GM18909 (cell line): ENCODE results near the gene RNF125.
"Not testable (repeated sequence)": the region's sequence is repeated elsewhere in the genome, so short reads cannot be mapped to it uniquely, and the experiment has no call there.

Experiments
- ATAC-seq: cut with Tn5 transposase; IDR thresholded peaks from one replicate; pipeline ENCODE4 v1.9.1; 2021; ENCODE audit warnings: mild to moderate bottlenecking; ENCODE audit not compliant: unreplicated experiment, poor library complexity

RNF125 gene

GRCh38 chr18:32083781-32084180 is 65.2 kb downstream of the RNF125 start:
- no peak for ATAC-seq

GRCh38 chr18:32086881-32087280 is 68.3 kb downstream of the RNF125 start:
- no peak for ATAC-seq

DNA sequence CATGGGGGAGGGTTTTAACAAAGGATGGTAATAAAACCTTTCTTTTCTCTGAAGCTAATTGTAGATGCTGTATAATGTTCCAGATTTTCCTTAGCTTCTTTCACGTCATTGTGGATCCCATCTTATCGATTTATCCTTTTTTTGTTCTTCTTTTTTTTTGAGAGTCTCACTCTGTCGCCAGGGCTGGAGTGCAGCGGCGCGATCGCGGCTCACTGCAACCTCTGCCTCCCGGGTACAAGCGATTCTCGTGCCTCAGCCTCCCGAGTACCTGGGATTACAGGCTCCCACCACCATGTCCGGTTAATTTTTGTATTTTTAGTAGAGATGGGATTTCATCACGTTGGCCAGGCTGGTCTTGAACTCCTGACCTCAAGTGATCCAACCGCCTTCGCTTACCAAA is 72.2 kb downstream of the RNF125 start:
- ATAC-seq = not testable (repeated sequence)

DNA sequence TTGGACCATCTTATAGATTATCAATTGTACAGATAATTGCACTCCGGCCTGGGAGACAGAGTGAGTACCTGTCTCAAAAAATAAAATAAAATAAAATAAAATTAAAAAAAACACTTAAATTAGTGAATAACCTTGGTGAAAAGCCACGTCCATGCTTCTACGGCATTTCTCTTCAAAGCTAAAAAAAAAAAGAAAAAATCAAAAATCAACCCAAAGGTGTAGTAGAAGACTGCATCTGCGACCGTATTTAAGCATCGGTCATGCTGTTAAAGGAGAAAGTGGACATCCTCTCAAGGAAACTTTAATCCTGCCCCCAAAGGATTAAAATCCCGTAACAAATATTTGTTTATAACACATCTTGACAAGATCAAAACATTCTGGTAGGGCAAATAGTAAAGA is 72.7 kb downstream of the RNF125 start:
- no peak for ATAC-seq

DNA sequence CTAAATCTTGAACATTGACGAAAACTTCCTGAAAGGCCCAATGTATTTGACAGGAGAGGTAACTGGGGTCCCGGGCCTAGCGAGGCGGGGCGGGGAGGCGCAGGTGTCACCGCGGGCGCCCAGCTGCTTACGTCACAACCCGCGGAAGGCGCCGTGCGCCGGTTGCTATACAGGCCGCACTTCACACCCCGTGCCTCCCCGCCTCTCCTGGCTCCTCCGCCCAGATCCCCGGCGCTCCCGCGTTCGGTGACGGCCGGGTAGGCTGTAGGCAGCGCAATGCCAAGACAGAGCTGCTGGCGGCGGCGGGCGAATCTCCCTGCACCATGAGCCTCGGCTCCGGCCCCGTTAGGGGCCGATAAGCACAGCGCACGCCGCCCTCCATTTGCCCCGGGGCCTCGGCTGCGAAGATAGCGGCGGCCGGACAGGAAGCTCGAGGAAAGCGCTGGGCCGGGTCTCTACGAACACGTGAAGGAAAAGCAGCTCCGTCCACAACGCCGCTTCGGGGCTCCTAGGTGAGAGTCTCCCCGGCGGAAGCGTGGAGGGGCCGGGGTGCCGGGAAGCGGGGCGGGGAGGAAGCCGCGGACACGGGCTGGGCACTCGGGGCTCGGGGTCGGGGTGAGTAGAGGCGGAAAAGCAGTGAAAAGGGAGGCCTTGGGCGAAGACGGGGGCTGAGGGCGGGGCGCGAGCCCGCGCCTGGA is 73.2 kb downstream of the RNF125 start, which contains the start of gene RNF138:
Gene RNF138 (plus strand): TSS at position 151 of the 698 bp plus-strand sequence. CDS start 903 bp downstream, outside the sequence.
- peak; percentile 66 for ATAC-seq

DNA sequence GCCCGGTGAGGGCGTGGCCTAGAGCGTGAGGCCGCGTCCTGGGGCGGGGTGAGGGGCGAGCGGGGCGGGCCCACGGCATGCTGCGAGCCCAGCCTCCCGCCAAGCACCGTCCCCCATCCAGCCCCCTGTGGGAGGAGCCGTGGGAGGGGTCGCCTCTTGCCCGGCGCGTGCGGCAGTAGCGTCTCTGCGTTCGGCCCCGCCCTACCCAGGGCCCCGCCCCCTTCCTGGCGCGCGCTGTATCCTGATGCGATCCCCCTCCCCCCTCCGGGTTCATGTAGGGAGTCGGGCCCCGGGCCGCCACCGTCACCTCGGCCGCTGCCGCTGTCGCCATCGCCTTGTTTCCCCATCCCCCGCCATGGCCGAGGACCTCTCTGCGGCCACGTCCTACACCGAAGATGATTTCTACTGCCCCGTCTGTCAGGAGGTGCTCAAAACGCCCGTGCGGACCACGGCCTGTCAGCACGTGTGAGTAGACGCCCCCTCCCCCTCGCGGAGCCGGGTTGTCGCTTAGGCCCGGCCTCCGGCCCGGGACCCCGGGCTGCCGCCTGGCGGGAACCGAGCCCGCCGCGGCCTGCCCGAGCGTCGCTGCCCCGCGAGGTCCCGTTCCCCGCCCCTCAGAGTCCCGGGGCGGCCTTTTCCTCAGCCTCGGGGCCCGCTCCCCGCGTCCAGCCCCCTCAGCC is 73.9 kb downstream of the RNF125 start:
- peak; percentile 85 for ATAC-seq

DNA sequence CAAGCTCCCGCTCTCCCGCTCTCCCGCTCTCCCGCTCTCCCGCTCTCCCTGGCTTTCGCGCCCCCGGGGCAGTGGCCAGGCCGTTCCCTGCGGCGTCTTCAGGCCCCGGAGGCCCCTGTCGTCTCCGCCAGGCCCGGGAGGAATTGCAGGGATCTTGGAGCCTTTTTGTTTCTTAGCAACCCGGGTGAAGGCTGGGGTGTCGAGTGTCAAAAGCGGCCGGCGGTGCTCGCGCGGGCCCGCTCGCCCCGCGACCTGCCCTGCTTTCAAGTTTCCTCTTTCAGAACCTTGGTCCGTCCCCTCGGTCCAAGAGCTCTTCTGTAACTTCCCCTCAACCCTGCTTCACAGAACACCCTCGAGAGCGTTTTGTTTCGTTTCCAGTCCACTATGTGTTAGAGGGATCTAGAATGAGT is 74.5 kb downstream of the RNF125 start:
- peak; percentile 28 for ATAC-seq

- no peak for ATAC-seq
Observed at GRCh38 chr18:32093523-32093922, 74.9 kb downstream of the RNF125 start.

DNA sequence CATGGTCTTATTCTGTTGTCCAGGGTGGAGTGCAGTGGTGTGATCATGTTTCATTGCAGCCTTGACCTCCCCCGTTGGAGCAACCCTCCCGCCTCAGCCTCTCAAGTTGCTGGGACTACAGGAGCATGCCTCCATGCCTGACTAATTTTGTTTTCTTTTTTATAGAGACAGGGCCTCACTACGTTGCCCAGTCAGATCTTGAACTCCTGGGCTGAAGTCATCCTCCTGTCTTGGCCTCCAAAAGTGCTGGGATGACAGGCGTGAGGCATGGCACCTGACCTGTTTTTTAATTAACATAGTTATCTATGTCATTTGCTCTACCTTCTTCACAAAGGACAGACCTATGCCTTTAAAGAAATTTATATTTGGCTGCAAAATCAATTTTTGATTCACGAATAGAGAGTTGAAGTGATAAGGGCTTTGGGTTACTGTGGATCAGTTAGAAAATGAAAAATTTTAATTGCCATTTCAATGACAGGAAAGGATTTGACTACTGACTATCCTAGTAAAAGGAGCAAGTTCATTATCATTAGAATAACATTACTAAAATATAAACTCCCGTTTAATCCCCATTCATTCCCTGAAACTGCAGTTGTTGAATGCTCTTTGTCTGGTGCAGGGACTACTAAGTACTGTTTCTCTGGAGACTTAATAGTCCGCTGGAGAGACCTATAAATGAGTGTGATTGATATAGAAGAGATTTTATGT is 76.7 kb downstream of the RNF125 start:
- ATAC-seq = no peak

DNA sequence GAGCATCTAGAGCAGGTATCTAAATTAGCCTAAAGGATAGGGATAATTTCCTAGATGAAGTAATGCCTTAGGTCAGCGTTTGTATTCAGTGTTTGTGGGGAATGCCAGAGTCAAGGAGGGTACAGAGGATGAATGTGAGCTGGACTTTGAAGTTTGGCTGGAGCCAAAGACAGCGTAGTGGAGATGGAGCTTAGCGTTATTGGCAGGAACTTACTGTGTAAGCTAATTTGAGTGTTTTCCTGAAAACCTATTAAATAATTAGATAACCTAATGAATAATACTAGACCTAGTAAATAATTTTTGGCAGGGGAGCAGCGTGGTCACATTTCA is 77.2 kb downstream of the RNF125 start:
- ATAC-seq = no peak

DNA sequence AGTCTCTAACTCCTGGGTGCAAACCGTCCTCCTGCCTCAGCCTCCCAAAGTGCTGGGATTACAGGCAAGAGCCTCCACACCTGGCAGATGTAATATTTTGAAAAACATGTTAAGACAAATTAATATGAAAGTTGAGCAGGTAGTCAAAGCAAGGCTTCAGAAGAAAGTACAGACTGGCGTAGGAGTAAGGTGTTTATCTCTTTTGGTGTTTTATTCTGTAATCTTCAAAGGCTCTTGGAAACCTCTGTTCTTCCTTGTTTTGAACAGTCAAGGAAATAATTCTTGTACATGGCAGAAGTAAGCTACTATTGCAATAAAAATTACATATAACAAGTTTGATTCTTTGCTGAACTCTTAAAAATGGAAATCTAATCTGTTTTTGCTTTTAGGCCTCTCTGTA is 78.3 kb downstream of the RNF125 start:
- ATAC-seq = no peak

DNA sequence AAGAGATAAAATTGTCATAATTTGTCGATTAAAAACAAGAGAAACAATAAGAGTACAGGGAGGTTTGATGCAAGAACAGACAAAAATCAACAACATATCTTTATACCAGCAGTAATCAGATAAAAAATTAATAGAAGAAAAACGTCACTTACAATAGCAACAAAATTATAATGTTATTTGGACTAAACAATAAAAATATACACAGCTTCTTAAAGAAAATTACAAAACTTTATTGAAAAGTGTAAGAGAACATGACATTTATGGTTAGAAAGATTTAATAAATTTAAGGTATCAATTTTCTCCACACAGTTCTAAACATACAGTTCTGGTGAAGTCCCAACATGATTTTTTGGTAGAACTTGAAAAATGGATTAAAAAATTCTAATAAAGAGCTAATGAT is 85.9 kb downstream of the RNF125 start:
- no peak for ATAC-seq

DNA sequence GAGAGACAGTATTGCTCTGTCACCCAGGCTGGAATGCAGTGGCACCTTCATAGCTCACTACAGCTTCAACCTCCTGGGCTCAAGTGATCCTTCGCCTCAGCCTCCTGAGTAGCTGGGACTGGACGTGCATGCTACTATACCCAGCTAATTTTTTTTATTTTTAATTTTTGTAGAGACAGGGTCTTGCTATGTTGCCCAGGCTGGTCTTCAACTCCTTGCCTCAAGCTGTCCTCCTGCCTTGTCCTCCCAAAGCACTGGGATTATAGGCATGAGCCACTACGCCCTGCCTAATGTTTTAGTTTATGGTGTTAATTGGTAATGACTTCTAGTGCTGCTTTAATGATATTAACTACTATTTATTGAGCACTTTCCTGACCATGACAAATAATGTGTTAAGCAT is 91.4 kb downstream of the RNF125 start:
- ATAC-seq = no peak

DNA sequence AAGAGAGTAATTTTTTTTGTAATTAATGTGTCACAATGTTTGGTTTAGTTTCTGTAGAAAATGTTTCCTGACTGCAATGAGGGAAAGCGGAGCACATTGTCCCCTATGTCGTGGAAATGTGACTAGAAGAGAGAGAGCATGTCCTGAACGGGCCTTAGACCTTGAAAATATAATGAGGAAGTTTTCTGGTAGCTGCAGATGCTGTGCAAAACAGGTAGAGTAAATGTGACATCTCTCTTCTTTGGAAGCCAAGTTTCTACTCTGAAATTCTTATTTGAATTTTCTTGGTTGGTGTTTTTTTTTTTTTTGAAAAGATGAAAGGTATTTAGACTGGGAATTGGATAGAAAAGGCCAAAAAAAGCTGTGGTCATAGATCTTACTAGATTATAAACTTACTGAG is 93.1 kb downstream of the RNF125 start:
- no peak for ATAC-seq

DNA sequence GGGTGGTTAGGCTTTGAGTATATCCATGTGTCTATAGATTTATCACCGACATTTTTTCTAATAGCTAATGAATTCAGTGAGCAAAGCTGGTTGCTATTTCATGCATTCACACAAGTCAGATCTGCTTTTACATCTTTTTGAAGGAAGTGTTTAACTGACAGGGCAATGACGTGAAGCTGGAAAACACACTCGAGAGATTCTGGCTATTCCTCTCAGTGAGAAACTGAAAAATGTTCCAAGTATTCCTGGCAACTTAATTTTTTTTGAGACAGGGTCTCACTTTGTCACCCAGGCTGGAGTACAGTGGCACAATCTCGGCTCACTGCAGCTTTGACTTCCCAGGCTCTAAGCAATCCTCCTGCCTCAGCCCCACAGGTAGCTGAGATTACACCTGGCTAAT is 94.2 kb downstream of the RNF125 start:
- ATAC-seq = no peak

DNA sequence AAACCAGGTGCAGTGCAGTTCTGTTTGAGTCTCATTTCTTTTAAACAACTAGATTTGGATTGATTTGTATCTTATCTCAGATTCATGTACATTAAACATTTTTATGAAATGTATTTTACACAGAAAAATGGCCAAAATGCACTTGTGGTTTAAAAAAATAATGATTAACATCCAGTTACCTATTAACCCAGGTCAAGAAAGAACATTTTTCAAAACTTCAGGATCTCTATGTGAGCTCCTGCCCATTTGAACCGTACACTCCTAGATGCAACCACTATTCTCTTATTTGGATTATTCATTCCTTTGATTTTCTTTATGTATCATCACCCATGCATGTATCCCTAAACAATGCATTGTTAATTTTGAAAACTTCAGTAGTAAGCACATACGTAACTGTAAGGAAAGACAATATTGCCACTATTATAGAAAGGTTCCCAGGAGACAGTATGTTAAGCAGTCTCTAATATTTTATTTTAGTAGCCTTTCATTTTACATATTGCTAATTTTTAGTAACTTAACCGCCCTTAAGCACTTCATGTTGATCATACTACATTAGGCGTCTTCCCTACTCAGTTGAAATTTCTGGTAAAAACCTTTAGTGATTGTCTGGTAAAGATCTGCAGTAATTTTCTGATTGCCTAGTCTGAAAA is 95.8 kb downstream of the RNF125 start:
- ATAC-seq = no peak

- no peak for ATAC-seq
Observed at GRCh38 chr18:32122039-32122438, 103.4 kb downstream of the RNF125 start.
